ENCODE measurements around the gene ATP1B1. TPM values are rescaled to one million over a fixed set of nuclear protein-coding genes. Genes with fewer than 3 reads are reported as not detected.

ATP1B1 gene
- total and polyA plus RNA-seq, 2 donors (not counting 1 experiment from before 2014, with no cell fraction given) = 1.4 to 1.7 TPM

DNA sequence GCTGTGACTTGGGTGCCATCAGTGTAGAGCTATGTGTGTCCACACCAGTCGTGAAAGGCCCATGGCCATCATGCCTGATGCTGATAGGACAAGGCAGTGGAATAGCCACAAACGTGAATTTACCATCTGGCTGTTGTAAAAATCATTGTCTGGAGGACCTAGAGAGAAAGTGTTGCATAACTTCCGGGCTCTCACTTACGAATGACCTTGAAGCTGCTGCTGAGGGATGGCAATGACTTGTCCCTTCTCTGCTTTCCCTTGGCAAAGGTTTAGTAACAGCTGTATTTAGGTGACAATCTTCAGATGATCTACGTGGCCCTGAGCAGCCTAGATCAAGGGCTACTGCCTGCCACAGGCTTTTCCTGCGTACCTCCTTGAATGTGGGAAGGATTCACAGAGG, 5.8 kb downstream of the ATP1B1 start:
- ChIA-PET POLR2A (no interaction called here), CTCF (no interaction called here)
- intact Hi-C loops (cut with micrococcal nuclease) = no loop called here
- Histone ChIP-seq H3K4me1 (ENCODE audit: control insufficient read depth in 2 of 2, insufficient read depth in 2 of 2, low read length in 2 of 2) (peaks cover 5 to 15% of the 10 kb centered on the region in 2 donors), H3K36me3 (replicated peaks in 1 of 2; ENCODE audit: control extremely low read depth in 1 of 2, control insufficient read depth in 1 of 2, extremely low read depth in 1 of 2, insufficient read depth in 2 of 2, low read length in 1 of 2) (no peaks in the 10 kb centered on the region), H3K4me3 (ENCODE audit: control extremely low read depth in 1 of 5, extremely low read depth in 1 of 5, insufficient read depth in 1 of 5, low read depth in 2 of 5, low read length in 4 of 5) (no peak overlapping the region), H3K79me2 (ENCODE audit: control insufficient read depth, insufficient read depth, low read length) (no peaks in the 10 kb centered on the region), H4K20me1 (ENCODE audit: control insufficient read depth, insufficient read depth, low read length, poor library complexity, severe bottlenecking) (no peaks in the 10 kb centered on the region), H3K9ac (ENCODE audit: low read length) (no peak overlapping the region), H3K4me2 (replicated peaks; ENCODE audit: low read depth, low read length, poor library complexity, severe bottlenecking) (no peak overlapping the region), H3K27me3 (replicated peaks in 1 of 4; ENCODE audit: control extremely low read depth in 1 of 4, control insufficient read depth in 3 of 4, insufficient read depth in 4 of 4, low read length in 3 of 4) (peaks cover 0 to 18% (median 8%) of the 10 kb centered on the region in 4 experiments), H3K27ac (ENCODE audit: low read length in 2 of 2) (no peak overlapping the region), H2AFZ (ENCODE audit: insufficient read depth, low read depth, low read length, poor library complexity, severe bottlenecking) (no peak overlapping the region), H3K9me3 (ENCODE audit: control extremely low read depth in 1 of 3, control insufficient read depth in 2 of 3, insufficient read depth in 1 of 3, low read length in 2 of 3) (no peaks in the 10 kb centered on the region)
- Mint-ChIP-seq H3K27ac (no peak overlapping the region), H3K4me3 (no peak overlapping the region), H3K9me3 (ENCODE audit: insufficient read depth) (no peaks in the 10 kb centered on the region), H3K27me3 (peaks cover 27% of the 10 kb centered on the region), H3K4me1 (peaks cover 13% of the 10 kb centered on the region)
- ATAC-seq (ENCODE audit: low read depth) = no peak
- TF ChIP-seq, protein P1, sequence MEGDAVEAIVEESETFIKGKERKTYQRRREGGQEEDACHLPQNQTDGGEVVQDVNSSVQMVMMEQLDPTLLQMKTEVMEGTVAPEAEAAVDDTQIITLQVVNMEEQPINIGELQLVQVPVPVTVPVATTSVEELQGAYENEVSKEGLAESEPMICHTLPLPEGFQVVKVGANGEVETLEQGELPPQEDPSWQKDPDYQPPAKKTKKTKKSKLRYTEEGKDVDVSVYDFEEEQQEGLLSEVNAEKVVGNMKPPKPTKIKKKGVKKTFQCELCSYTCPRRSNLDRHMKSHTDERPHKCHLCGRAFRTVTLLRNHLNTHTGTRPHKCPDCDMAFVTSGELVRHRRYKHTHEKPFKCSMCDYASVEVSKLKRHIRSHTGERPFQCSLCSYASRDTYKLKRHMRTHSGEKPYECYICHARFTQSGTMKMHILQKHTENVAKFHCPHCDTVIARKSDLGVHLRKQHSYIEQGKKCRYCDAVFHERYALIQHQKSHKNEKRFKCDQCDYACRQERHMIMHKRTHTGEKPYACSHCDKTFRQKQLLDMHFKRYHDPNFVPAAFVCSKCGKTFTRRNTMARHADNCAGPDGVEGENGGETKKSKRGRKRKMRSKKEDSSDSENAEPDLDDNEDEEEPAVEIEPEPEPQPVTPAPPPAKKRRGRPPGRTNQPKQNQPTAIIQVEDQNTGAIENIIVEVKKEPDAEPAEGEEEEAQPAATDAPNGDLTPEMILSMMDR (IDR thresholded peaks at IDR 0.05) = no peak
- TF ChIP-seq EZH2 (IDR thresholded peaks at IDR 0.05; ENCODE audit: borderline replicate concordance, insufficient read depth, low read depth, low read length, poor library complexity, severe bottlenecking) = no peak
- no peak for DNase-seq
- WGBS (ENCODE audit: insufficient coverage) = 73% methylated on average over 5 of the region's 6 CpGs

DNA sequence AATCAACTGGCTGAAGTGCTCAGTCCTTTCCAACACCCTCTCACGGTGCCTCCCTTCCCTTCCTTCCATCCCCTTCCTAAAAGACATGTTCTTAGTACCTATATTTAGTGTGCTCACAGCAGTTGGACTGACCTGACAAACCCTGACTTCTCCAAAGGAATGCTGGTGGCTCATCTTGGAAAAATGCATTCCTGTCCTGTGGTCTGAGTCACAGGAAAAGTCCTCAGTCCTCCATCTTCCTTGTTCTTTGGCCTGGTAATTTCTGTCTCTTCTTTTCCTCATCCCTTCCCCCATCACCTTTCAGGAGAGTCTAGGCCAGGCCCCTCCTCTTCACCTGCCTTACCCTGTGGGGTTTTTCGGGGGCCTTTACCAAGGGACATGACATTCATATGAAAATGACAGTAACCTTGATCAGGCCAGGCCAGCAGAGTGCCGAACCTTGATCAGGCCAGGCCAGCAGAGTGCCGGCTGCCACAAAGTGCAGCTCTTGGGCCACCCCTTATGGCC, 7.2 kb downstream of the ATP1B1 start:
- Histone ChIP-seq H3K4me3 (ENCODE audit: control extremely low read depth in 1 of 5, extremely low read depth in 1 of 5, insufficient read depth in 1 of 5, low read depth in 2 of 5, low read length in 4 of 5) (no peak overlapping the region), H3K79me2 (ENCODE audit: control insufficient read depth, insufficient read depth, low read length) (no peaks in the 10 kb centered on the region)
- POLR2A ChIA-PET = no interaction called here

More for the DNA sequence above, 7.2 kb downstream of the ATP1B1 start:
- TF ChIP-seq, protein P1 (IDR thresholded peaks at IDR 0.05) = no peak
- TF ChIP-seq EZH2 (IDR thresholded peaks at IDR 0.05; ENCODE audit: borderline replicate concordance, insufficient read depth, low read depth, low read length, poor library complexity, severe bottlenecking) = no peak
- Histone ChIP-seq H2AFZ (ENCODE audit: insufficient read depth, low read depth, low read length, poor library complexity, severe bottlenecking) (no peak overlapping the region), H3K27me3 (replicated peaks in 1 of 4; ENCODE audit: control extremely low read depth in 1 of 4, control insufficient read depth in 3 of 4, insufficient read depth in 4 of 4, low read length in 3 of 4) (peaks cover 0 to 13% (median 3%) of the 10 kb centered on the region in 4 experiments), H4K20me1 (ENCODE audit: control insufficient read depth, insufficient read depth, low read length, poor library complexity, severe bottlenecking) (no peaks in the 10 kb centered on the region), H3K4me1 (ENCODE audit: control insufficient read depth in 2 of 2, insufficient read depth in 2 of 2, low read length in 2 of 2) (peaks cover 0 to 10% of the 10 kb centered on the region in 2 donors), H3K9ac (ENCODE audit: low read length) (no peak overlapping the region), H3K4me2 (replicated peaks; ENCODE audit: low read depth, low read length, poor library complexity, severe bottlenecking) (no peak overlapping the region), H3K9me3 (ENCODE audit: control extremely low read depth in 1 of 3, control insufficient read depth in 2 of 3, insufficient read depth in 1 of 3, low read length in 2 of 3) (no peaks in the 10 kb centered on the region), H3K27ac (ENCODE audit: low read length in 2 of 2) (no peak overlapping the region), H3K36me3 (replicated peaks in 1 of 2; ENCODE audit: control extremely low read depth in 1 of 2, control insufficient read depth in 1 of 2, extremely low read depth in 1 of 2, insufficient read depth in 2 of 2, low read length in 1 of 2) (no peaks in the 10 kb centered on the region)
- Mint-ChIP-seq H3K27ac (no peak overlapping the region), H3K27me3 (peaks cover 17% of the 10 kb centered on the region), H3K4me1 (peaks cover 8% of the 10 kb centered on the region), H3K4me3 (no peak overlapping the region), H3K9me3 (ENCODE audit: insufficient read depth) (no peaks in the 10 kb centered on the region)
- intact Hi-C loops (cut with micrococcal nuclease) = no loop called here
- WGBS (ENCODE audit: insufficient coverage) = 86% methylated on average over 4 of the region's 4 CpGs
- CTCF ChIA-PET = no interaction called here
- ATAC-seq (ENCODE audit: low read depth) (no peak), DNase-seq (no peak)
